Neural progenitor cell (in vitro differentiated cells): Measurements from ENCODE around the gene PER1. TPM values are rescaled to one million over a fixed set of nuclear protein-coding genes. Genes with fewer than 3 reads are reported as not detected.
A peak's percentile ranks its signal among the peaks of the same experiment; 100 is the strongest.

Experiments used
- DNase-seq: peaks from one replicate; pipeline ENCODE4 v3.0.0-alpha.2; 2016; ENCODE audit warnings: low spot score
- H2AFZ ChIP-seq: fragments of 200-600 bp; sonication (generic); replicated peaks from 2 replicates; pipeline ENCODE4 v1.6.1; 2016; ENCODE audit warnings: antibody characterized with exemption
- H3F3A ChIP-seq: fragments of 200-600 bp; sonication (generic); 2 replicates; pipeline ENCODE4 v1.6.1; 2016; ENCODE audit warnings: antibody characterized with exemption, low read depth
- H3K27ac ChIP-seq: fragments of 200-600 bp; sonication (generic); 2 replicates; pipeline ENCODE4 v1.5.1; 2016; ENCODE audit warnings: mild to moderate bottlenecking
- H3K27me3 ChIP-seq: fragments of 200-600 bp; sonication (generic); 2 replicates; pipeline ENCODE4 v1.6.1; 2016; ENCODE audit warnings: mild to moderate bottlenecking, moderate library complexity
- H3K36me3 ChIP-seq: fragments of 200-600 bp; sonication (generic); 2 replicates; pipeline ENCODE4 v1.5.1; 2016
- H3K4me1 ChIP-seq: fragments of 200-600 bp; sonication (generic); 2 replicates; pipeline ENCODE4 v1.6.1; 2016; ENCODE audit warnings: mixed run types
- H3K4me2 ChIP-seq: fragments of 200-600 bp; sonication (generic); 2 replicates; pipeline ENCODE4 v1.6.1; 2016
- H3K4me3 ChIP-seq: fragments of 200-600 bp; sonication (generic); 2 replicates; pipeline ENCODE4 v1.5.1; 2016
- H3K79me2 ChIP-seq: fragments of 200-600 bp; sonication (generic); 2 replicates; pipeline ENCODE4 v1.6.1; 2016; ENCODE audit warnings: low read depth
- H3K9ac ChIP-seq: fragments of 200-600 bp; sonication (generic); 2 replicates; pipeline ENCODE4 v1.6.1; 2016
- H3K9me3 ChIP-seq: fragments of 200-600 bp; sonication (generic); 2 replicates; pipeline ENCODE4 v1.5.1; 2016; ENCODE audit warnings: low read depth
- H4K20me1 ChIP-seq: fragments of 200-600 bp; sonication (generic); 2 replicates; pipeline ENCODE4 v1.6.1; 2016; ENCODE audit warnings: low read depth
- H3K27ac Mint-ChIP-seq: 3 replicates; pipeline ENCODE4 v1.8.0; 2021; ENCODE audit warnings: mixed read lengths
- H3K27me3 Mint-ChIP-seq: 2 replicates; pipeline ENCODE4 v1.8.0; 2022; ENCODE audit warnings: low read depth, mild to moderate bottlenecking, inconsistent platforms, moderate library complexity, mixed read lengths; ENCODE audit not compliant: insufficient read depth
- H3K36me3 Mint-ChIP-seq: 3 replicates; pipeline ENCODE4 v1.8.0; 2021; ENCODE audit warnings: mixed read lengths
- H3K4me1 Mint-ChIP-seq: 3 replicates; pipeline ENCODE4 v1.8.0; 2021; ENCODE audit warnings: mixed read lengths
- H3K4me3 Mint-ChIP-seq: 3 replicates; pipeline ENCODE4 v1.8.0; 2021; ENCODE audit warnings: mild to moderate bottlenecking, moderate library complexity, mixed read lengths
- H3K9me3 Mint-ChIP-seq: 3 replicates; pipeline ENCODE4 v1.8.0; 2020; ENCODE audit warnings: mixed read lengths
- EZH2 ChIP-seq: fragments of 200-600 bp; sonication (generic); IDR thresholded peaks from 2 replicates; pipeline ENCODE4 v1.6.1; 2017; ENCODE audit warnings: antibody characterized with exemption, mild to moderate bottlenecking, moderate library complexity
- EZH2phosphoT487 ChIP-seq: fragments of 200-600 bp; sonication (generic); IDR thresholded peaks from 2 replicates; pipeline ENCODE4 v1.6.1; 2017; ENCODE audit warnings: antibody characterized with exemption
- total RNA-seq: library from RNA; depleted of rRNA; stranded (reverse); fragments of >200 nt; gene quantifications from 2 replicates; pipeline ENCODE4 v1.2.3, GENCODE V29; 2015; ENCODE audit warnings: low replicate concordance
- TF ChIP-seq, protein P1 (sequence below): fragments of 200-600 bp; sonication (generic); IDR thresholded peaks from 2 replicates; pipeline ENCODE4 v1.5.1; 2017; ENCODE audit warnings: antibody characterized with exemption, mild to moderate bottlenecking

The PER1 gene, protein sequence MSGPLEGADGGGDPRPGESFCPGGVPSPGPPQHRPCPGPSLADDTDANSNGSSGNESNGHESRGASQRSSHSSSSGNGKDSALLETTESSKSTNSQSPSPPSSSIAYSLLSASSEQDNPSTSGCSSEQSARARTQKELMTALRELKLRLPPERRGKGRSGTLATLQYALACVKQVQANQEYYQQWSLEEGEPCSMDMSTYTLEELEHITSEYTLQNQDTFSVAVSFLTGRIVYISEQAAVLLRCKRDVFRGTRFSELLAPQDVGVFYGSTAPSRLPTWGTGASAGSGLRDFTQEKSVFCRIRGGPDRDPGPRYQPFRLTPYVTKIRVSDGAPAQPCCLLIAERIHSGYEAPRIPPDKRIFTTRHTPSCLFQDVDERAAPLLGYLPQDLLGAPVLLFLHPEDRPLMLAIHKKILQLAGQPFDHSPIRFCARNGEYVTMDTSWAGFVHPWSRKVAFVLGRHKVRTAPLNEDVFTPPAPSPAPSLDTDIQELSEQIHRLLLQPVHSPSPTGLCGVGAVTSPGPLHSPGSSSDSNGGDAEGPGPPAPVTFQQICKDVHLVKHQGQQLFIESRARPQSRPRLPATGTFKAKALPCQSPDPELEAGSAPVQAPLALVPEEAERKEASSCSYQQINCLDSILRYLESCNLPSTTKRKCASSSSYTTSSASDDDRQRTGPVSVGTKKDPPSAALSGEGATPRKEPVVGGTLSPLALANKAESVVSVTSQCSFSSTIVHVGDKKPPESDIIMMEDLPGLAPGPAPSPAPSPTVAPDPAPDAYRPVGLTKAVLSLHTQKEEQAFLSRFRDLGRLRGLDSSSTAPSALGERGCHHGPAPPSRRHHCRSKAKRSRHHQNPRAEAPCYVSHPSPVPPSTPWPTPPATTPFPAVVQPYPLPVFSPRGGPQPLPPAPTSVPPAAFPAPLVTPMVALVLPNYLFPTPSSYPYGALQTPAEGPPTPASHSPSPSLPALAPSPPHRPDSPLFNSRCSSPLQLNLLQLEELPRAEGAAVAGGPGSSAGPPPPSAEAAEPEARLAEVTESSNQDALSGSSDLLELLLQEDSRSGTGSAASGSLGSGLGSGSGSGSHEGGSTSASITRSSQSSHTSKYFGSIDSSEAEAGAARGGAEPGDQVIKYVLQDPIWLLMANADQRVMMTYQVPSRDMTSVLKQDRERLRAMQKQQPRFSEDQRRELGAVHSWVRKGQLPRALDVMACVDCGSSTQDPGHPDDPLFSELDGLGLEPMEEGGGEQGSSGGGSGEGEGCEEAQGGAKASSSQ (N-terminal part only)
- 3.2 and 11.4 TPM in 2 replicates for total RNA-seq

DNA sequence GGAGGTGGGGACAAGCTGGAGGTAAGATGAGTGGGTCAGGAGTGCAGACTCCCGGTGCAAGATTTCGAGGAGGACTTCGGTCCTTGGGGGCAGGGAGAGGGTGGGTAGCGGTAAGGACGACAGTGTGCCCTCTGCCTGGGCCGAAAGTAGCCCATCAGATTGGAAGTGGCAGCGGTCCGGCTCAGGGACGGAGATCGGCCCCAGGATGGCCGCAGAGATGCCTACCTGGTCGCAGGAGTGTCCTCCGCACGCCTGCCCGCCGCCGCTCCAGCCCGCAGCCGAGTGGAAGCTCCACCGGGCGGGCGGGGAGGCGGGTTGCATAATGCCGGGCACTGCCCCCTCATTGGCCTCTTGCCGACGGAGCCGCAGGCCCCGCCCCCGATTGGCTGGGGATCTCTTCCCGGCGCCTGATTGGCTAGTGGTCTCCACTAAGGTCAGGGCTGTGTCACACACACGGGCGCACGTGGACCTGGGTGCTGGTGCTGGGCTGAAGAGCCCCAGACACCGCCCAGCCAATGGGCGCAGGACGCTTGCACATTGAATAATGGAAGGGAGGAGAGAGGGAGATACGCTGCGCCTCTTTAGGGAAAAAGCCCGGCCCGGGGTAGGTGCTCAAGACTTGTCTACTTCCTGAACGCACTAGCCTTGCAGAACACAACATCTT, at the start of gene PER1:
Gene PER1 (minus strand): TSS at position 293 of the 664 bp plus-strand sequence. CDS start 1,698 bp downstream, outside the sequence.
- TF ChIP-seq EZH2 (no peak), EZH2phosphoT487 (no peak)
- H3K4me3 Mint-ChIP-seq: no peak within 1 kb of the TSS

DNA sequence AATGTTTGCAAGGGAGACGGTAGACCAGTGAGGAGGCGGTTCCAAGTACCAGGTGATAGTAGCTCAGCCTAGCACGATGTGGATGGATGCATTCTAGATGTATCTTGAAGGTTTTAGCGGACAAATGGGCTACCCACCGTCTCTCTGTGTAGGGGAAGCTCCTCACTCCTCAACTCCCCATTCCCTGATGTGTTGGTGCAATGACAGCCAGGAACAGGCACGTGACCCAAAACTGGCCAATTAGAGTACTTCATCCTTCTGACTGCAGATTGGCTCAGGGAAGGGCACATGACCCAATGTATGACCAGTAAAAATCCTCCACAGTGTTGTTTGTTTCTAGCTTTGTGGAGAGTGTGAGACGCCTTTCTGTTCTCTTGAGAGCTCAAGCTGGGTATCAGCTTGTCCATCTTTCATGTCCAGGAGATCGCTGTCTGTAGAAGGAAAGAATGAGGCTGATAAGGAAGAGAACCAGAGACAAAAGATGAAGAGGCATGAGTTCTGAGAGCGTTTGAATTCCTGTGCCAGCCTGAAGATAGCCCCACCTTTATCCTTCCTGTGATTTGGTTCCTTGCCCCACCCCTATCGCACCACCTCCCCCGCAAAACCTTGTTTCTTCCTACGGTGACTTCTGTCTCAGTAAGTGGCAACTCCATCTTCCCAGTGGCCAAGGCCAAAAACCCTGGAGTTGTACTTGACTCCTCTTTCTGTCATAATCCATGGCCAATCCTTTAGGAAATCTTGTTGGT, 40.0 kb upstream of the PER1 start:
- no peak overlapping the region for H3K4me3 Mint-ChIP-seq
- peak overlapping the region; percentile 52 for H2AFZ ChIP-seq
- H3K9ac ChIP-seq: peak overlapping the region; percentile 19

More for the DNA sequence above, at the start of gene PER1:
- Mint-ChIP-seq H3K27ac (peak within 1 kb of the TSS; percentile 96), H3K9me3 (no peaks in the 10 kb centered on the region), H3K27me3 (peaks cover 13% of the 10 kb centered on the region), H3K4me1 (peaks cover 21% of the 10 kb centered on the region), H3K36me3 (no peaks in the 10 kb centered on the region)
- Histone ChIP-seq H3K9ac (peak within 1 kb of the TSS; percentile 18), H3F3A (peaks cover 48% of the 10 kb centered on the region), H3K4me2 (peak within 1 kb of the TSS; percentile 92), H2AFZ (no peak within 1 kb of the TSS), H3K9me3 (no peaks in the 10 kb centered on the region), H3K4me3 (peak within 1 kb of the TSS; percentile 69), H3K4me1 (peaks cover 18% of the 10 kb centered on the region), H3K36me3 (no peaks in the 10 kb centered on the region), H4K20me1 (peaks cover 18% of the 10 kb centered on the region), H3K79me2 (no peaks in the 10 kb centered on the region), H3K27me3 (no peaks in the 10 kb centered on the region), H3K27ac (no peak within 1 kb of the TSS)
- peak; percentile 96 for DNase-seq

DNA sequence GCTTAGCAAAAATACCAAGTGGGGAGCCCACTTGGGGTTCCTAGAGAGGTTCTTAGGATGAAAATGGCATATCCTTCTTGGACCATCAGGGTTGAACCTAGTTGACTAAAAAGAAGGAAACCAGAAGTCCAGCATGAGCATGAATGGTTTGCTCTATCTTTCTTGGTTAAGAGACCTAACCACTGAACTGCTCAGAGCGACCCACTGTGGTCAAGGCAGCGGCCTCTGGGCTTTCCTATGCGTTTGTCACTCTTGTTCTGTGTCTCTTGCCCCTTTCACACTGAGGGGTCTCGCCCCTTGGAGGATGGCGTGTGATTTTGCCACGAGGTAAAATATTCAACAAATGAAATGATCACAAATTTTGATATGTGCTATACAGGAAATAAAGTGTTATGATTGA, 38.3 kb upstream of the PER1 start:
- Histone ChIP-seq H3K9ac (no peak overlapping the region), H3K4me1 (peaks cover 10% of the 10 kb centered on the region), H2AFZ (peak overlapping the region; percentile 19), H3K36me3 (no peaks in the 10 kb centered on the region), H4K20me1 (peaks cover 15% of the 10 kb centered on the region), H3K9me3 (no peaks in the 10 kb centered on the region), H3F3A (peaks cover 47% of the 10 kb centered on the region), H3K27me3 (peaks cover 21% of the 10 kb centered on the region), H3K4me2 (peak overlapping the region; percentile 68), H3K79me2 (no peaks in the 10 kb centered on the region), H3K27ac (no peak overlapping the region), H3K4me3 (peak overlapping the region; percentile 75)
- peaks cover 3% of the 10 kb centered on the region for H3K27me3 Mint-ChIP-seq
- peaks cover 15% of the 10 kb centered on the region for H3K4me1 Mint-ChIP-seq
- no peak overlapping the region for H3K4me3 Mint-ChIP-seq
- H3K9me3 Mint-ChIP-seq: no peaks in the 10 kb centered on the region
- TF ChIP-seq EZH2: no peak
- TF ChIP-seq, protein P1, sequence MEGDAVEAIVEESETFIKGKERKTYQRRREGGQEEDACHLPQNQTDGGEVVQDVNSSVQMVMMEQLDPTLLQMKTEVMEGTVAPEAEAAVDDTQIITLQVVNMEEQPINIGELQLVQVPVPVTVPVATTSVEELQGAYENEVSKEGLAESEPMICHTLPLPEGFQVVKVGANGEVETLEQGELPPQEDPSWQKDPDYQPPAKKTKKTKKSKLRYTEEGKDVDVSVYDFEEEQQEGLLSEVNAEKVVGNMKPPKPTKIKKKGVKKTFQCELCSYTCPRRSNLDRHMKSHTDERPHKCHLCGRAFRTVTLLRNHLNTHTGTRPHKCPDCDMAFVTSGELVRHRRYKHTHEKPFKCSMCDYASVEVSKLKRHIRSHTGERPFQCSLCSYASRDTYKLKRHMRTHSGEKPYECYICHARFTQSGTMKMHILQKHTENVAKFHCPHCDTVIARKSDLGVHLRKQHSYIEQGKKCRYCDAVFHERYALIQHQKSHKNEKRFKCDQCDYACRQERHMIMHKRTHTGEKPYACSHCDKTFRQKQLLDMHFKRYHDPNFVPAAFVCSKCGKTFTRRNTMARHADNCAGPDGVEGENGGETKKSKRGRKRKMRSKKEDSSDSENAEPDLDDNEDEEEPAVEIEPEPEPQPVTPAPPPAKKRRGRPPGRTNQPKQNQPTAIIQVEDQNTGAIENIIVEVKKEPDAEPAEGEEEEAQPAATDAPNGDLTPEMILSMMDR: no peak
- no peak for TF ChIP-seq EZH2phosphoT487
- H3K36me3 Mint-ChIP-seq: no peaks in the 10 kb centered on the region
- no peak for DNase-seq
- H3K27ac Mint-ChIP-seq: no peak overlapping the region

More for the DNA sequence above, 40.0 kb upstream of the PER1 start:
- Histone ChIP-seq H3K9me3 (no peaks in the 10 kb centered on the region), H3K4me1 (peaks cover 10% of the 10 kb centered on the region), H3K27ac (peak overlapping the region; percentile 68), H4K20me1 (peaks cover 13% of the 10 kb centered on the region), H3K79me2 (no peaks in the 10 kb centered on the region), H3K4me2 (peak overlapping the region; percentile 79), H3K4me3 (peak overlapping the region; percentile 46), H3K27me3 (peaks cover 21% of the 10 kb centered on the region), H3F3A (peaks cover 37% of the 10 kb centered on the region), H3K36me3 (no peaks in the 10 kb centered on the region)
- TF ChIP-seq, protein P1: no peak
- TF ChIP-seq EZH2 (no peak), EZH2phosphoT487 (no peak)
- no peak overlapping the region for H3K27ac Mint-ChIP-seq
- H3K4me1 Mint-ChIP-seq: peaks cover 19% of the 10 kb centered on the region
- no peaks in the 10 kb centered on the region for H3K36me3 Mint-ChIP-seq
- no peaks in the 10 kb centered on the region for H3K9me3 Mint-ChIP-seq
- DNase-seq: peak; percentile 93
- H3K27me3 Mint-ChIP-seq: peaks cover 3% of the 10 kb centered on the region
